Common myeloid progenitor, CD34-positive (primary cell): Measurements from ENCODE around the gene CYP4F12.
A peak's percentile ranks its signal among the peaks of the same experiment; 100 is the strongest.

ENCODE experiments used
- CTCF ChIA-PET: fragments of 350-600 bp; sonication (Branson Sonifier 250); formaldehyde crosslinking; loops from one replicate; lab custom pipeline; 2021; ENCODE audit warnings: antibody characterized with exemption; lab: Charles Lee
- POLR2A ChIA-PET: fragments of 350-600 bp; sonication (Branson Sonifier 250); formaldehyde crosslinking; loops from one replicate; lab custom pipeline; 2021; ENCODE audit warnings: antibody characterized with exemption; lab: Charles Lee
- DNase-seq, 3 donors: peaks; one replicate each; pipeline versions ENCODE4 v3.0.0 to v3.0.0-alpha.2; 2013
- H3K27ac ChIP-seq, 2 experiments: 1 replicate in 1 of 2; 2 replicates in 1 of 2; pipeline ENCODE4 v1.7.0; 2013; ENCODE audit warnings: inconsistent platforms in 2 of 2, low read length in 2 of 2, mild to moderate bottlenecking in 2 of 2, low read depth in 1 of 2, moderate library complexity in 1 of 2; ENCODE audit not compliant: severe bottlenecking in 2 of 2, insufficient read depth in 1 of 2, poor library complexity in 1 of 2
- H3K27me3 ChIP-seq, 5 experiments: replicated peaks in 2 of 5; 1 replicate in 3 of 5; 2 replicates in 2 of 5; pipeline versions ENCODE4 v1.6.1 to v1.7.0; 2013; ENCODE audit warnings: low read length in 4 of 5, mild to moderate bottlenecking in 2 of 5, moderate library complexity in 2 of 5, inconsistent platforms in 1 of 5; ENCODE audit not compliant: insufficient read depth in 5 of 5, control insufficient read depth in 4 of 5
- H3K36me3 ChIP-seq, 4 experiments: 1 replicate in 2 of 4; 2 replicates in 2 of 4; pipeline versions ENCODE4 v1.6.1 to v1.7.0; 2013; ENCODE audit warnings: low read length in 3 of 4, control low read depth in 1 of 4, mild to moderate bottlenecking in 1 of 4; ENCODE audit not compliant: control insufficient read depth in 4 of 4, insufficient read depth in 4 of 4
- H3K4me1 ChIP-seq, 4 experiments: 1 replicate in 3 of 4; 2 replicates in 1 of 4; pipeline versions ENCODE4 v1.6.1 to v1.7.1; 2013; ENCODE audit warnings: low read length in 3 of 4, mild to moderate bottlenecking in 3 of 4, control low read depth in 1 of 4, inconsistent platforms in 1 of 4, moderate library complexity in 1 of 4; ENCODE audit not compliant: control insufficient read depth in 4 of 4, insufficient read depth in 4 of 4; ENCODE audit errors: control extremely low read depth in 1 of 4
- H3K4me3 ChIP-seq, 7 experiments: 1 replicate in 4 of 7; 2 replicates in 3 of 7; pipeline versions ENCODE4 v1.5.1 to v1.7.0; 2013; ENCODE audit warnings: mild to moderate bottlenecking in 7 of 7, low read length in 6 of 7, moderate library complexity in 6 of 7, inconsistent platforms in 2 of 7, low read depth in 2 of 7, control low read depth in 1 of 7; ENCODE audit not compliant: insufficient read depth in 4 of 7, control insufficient read depth in 1 of 7; ENCODE audit errors: extremely low read depth in 1 of 7
- H3K9me3 ChIP-seq, 5 experiments: 1 replicate in 4 of 5; 2 replicates in 1 of 5; pipeline versions ENCODE4 v1.6.1 to v1.7.1; 2013; ENCODE audit warnings: low read length in 4 of 5, mild to moderate bottlenecking in 2 of 5, inconsistent platforms in 1 of 5, low read depth in 1 of 5, moderate library complexity in 1 of 5; ENCODE audit not compliant: control insufficient read depth in 4 of 5, insufficient read depth in 2 of 5; ENCODE audit errors: control extremely low read depth in 1 of 5
- WGBS: methylation state at CpG from one replicate; pipeline ENCODE4 v1.1.5; 2013; ENCODE audit not compliant: insufficient coverage; 5-methylcytosine and 5-hydroxymethylcytosine counted together

CYP4F12 gene

GRCh38 chr19:15640904-15641597 lies 31.8 kb upstream of the CYP4F12 start:
- no peak for DNase-seq
- Histone ChIP-seq H3K27me3 (peaks cover 0 to 9% (median 0%) of the 10 kb centered on the region in 5 experiments), H3K4me1 (peaks cover 0 to 2% (median under 1%) of the 10 kb centered on the region in 4 experiments), H3K36me3 (no peaks in the 10 kb centered on the region), H3K9me3 (no peaks in the 10 kb centered on the region), H3K4me3 (no peak overlapping the region), H3K27ac (no peak overlapping the region)
- ChIA-PET POLR2A (no interaction called here), CTCF (no interaction called here)
- 77% methylated on average over 7 of the region's 12 CpGs for WGBS

DNA sequence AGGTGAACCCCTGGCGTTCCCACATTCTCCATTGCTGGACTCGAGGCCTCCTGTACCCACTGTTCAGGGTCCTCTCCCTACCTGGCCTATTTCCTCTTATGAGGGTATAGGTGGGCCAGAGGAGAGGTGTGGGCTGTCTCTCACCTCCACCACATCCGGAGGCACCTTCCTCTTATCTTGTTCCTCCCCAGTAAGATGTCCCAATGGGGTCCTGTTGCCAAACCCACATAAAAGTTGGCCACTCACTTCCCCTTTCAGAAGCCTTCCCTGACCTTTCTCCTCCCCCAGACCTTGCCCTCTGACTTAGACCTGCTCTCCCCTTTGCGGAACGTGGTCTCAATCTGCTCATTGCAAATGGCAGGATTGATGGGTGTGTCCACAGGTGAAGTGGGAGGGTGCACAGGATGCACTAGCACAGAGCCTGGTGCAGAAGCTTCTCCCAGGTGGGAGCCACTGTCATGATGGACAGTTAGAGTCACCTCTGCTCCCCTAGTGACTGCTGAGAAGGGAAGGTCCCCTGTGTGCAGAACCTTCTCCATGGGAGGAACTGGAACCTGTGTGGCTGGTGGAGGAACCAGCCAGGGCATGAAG lies 30.9 kb upstream of the CYP4F12 start:
- POLR2A ChIA-PET = no interaction called here
- Histone ChIP-seq H3K4me3 (no peak overlapping the region), H3K27me3 (peaks cover 0 to 7% (median 0%) of the 10 kb centered on the region in 5 experiments), H3K36me3 (no peaks in the 10 kb centered on the region), H3K27ac (no peak overlapping the region), H3K4me1 (peaks cover 0 to 2% (median under 1%) of the 10 kb centered on the region in 4 experiments), H3K9me3 (no peaks in the 10 kb centered on the region)
- CTCF ChIA-PET = no interaction called here
- WGBS = 100% methylated on average over 1 of the region's 5 CpGs
- DNase-seq = peak in 2 of 3 donors; percentile 26 to 38

DNA sequence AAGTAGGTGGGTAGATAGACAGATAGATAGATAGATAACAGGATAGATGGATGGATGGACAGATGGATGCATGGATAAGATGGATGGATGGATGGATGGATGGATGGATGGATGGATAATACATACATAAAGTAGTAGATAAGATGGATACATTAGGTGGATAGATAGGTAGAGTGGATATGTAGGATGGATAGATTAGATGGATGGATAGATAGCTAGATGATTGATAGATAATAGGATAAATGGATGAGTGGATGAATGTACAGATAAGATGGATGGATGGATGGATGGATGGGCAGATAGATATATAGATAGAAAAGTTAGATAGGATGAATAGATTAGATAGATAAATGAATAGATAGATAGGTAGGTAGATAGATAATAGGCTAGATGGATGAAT lies 30.1 kb upstream of the CYP4F12 start:
- Histone ChIP-seq H3K9me3 (peaks cover 0 to 2% (median 0%) of the 10 kb centered on the region in 5 experiments), H3K36me3 (no peaks in the 10 kb centered on the region), H3K4me3 (no peak overlapping the region), H3K4me1 (peaks cover 0 to 2% (median under 1%) of the 10 kb centered on the region in 4 experiments), H3K27ac (no peak overlapping the region), H3K27me3 (peaks cover 0 to 7% (median 0%) of the 10 kb centered on the region in 5 experiments)
- no peak for DNase-seq
- CTCF ChIA-PET = no interaction called here
- POLR2A ChIA-PET = no interaction called here

DNA sequence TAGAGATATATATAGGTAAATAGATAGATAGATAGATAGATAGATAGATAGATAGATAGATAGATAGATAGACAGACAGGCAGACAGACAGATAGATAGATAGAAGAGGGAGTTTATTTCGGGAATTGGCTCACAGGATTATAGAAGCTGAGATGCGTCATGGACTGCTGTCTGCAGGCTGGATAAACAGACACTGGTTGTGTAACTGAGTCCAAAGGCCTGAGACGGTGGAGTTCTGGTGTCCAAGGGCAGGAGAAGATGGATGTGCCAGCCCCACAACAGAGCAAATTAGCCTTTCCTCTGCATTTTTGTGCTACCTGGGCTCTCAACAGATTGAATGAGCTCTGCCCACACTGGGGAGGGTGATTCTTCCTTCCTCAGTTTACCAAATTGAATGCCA lies 29.5 kb upstream of the CYP4F12 start:
- no peak for DNase-seq
- H3K4me1 ChIP-seq = peaks cover 0 to 2% (median under 1%) of the 10 kb centered on the region in 4 experiments
- H3K27ac ChIP-seq = no peak overlapping the region
- 83% methylated on average over 3 of the region's 3 CpGs for WGBS
- no peaks in the 10 kb centered on the region for H3K36me3 ChIP-seq
- ChIA-PET POLR2A (no interaction called here), CTCF (no interaction called here)
- H3K27me3 ChIP-seq = peaks cover 0 to 5% (median 0%) of the 10 kb centered on the region in 5 experiments
- H3K9me3 ChIP-seq = peaks cover 0 to 5% (median 0%) of the 10 kb centered on the region in 5 experiments
- H3K4me3 ChIP-seq = no peak overlapping the region

DNA sequence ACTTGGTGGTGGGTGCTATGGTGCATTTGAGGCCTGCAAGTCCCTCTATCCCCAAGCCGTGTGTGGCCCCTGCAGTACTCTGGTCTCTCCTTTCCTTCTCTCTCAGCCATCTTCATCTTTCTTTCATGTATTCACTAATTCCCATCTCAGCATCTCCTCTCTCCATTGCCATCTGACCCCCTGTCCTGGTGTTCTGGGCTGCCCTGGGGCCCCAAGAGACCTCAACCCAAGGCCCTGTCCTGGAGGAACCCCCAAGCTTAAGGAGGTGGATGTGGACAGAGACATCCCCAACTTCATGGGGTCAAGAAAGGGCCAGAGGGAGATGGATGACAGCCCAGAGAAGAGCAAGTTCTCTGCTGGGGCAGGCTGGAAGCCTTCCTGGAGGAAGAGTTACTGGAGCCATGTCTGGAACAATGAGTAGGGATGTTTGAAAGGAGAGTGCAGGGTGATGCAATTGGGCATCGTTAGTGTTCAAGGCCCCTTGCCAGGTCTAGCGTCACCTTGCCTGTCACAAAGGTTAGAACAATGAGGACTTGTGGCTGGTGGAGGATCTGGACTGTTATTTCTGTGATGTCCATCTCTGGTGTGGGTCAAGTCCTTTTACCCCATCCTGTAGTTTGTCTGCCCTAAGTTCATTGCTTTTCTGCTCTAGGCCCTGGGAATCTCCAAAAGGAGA lies 28.7 kb upstream of the CYP4F12 start:
- DNase-seq = no peak
- no peak overlapping the region for H3K27ac ChIP-seq
- H3K36me3 ChIP-seq = no peaks in the 10 kb centered on the region
- H3K4me3 ChIP-seq = no peak overlapping the region
- H3K9me3 ChIP-seq = peaks cover 0 to 5% (median 0%) of the 10 kb centered on the region in 5 experiments
- CTCF ChIA-PET = no interaction called here
- POLR2A ChIA-PET = no interaction called here
- H3K27me3 ChIP-seq = peaks cover 0 to 5% (median 0%) of the 10 kb centered on the region in 5 experiments
- WGBS = 100% methylated on average over 3 of the region's 3 CpGs
- H3K4me1 ChIP-seq = peaks cover 0 to 2% (median under 1%) of the 10 kb centered on the region in 4 experiments

GRCh38 chr19:15644816-15645215 lies 28.1 kb upstream of the CYP4F12 start:
- no peak overlapping the region for H3K27ac ChIP-seq
- DNase-seq = no peak
- no peaks in the 10 kb centered on the region for H3K36me3 ChIP-seq
- peaks cover 0 to 5% (median 0%) of the 10 kb centered on the region in 5 experiments for H3K9me3 ChIP-seq
- WGBS = 75% methylated on average over 3 of the region's 3 CpGs
- no peak overlapping the region for H3K4me3 ChIP-seq
- H3K27me3 ChIP-seq = peaks cover 0 to 5% (median 0%) of the 10 kb centered on the region in 5 experiments
- CTCF ChIA-PET = no interaction called here
- POLR2A ChIA-PET = no interaction called here
- H3K4me1 ChIP-seq = peaks cover 0 to 1% (median 0%) of the 10 kb centered on the region in 4 experiments

GRCh38 chr19:15649526-15649925 lies 23.4 kb upstream of the CYP4F12 start:
- ChIA-PET CTCF (interaction anchor here (1.2 kb wide), 1 partner anchor 17 kb away, joined by 3 read pairs; no protein-coding TSS in a partner anchor), POLR2A (no interaction called here)
- H3K36me3 ChIP-seq = no peaks in the 10 kb centered on the region
- no peak for DNase-seq
- H3K27me3 ChIP-seq = peaks cover 0 to 21% (median 1%) of the 10 kb centered on the region in 5 experiments
- H3K9me3 ChIP-seq = peaks cover 0 to 5% (median 0%) of the 10 kb centered on the region in 5 experiments
- no peak overlapping the region for H3K27ac ChIP-seq
- H3K4me3 ChIP-seq = no peak overlapping the region
- H3K4me1 ChIP-seq = no peaks in the 10 kb centered on the region
- WGBS = no CpG with 5 or more reads among the region's 2 CpGs
